Fibroblast of mammary gland (primary cell): Measurements from ENCODE around the gene SINHCAF.
"Not testable (repeated sequence)": the region's sequence is repeated elsewhere in the genome, so short reads cannot be mapped to it uniquely, and the experiment has no call there.

Experiments used
- DNase-seq: peaks from one replicate; pipeline ENCODE4 v3.0.0-alpha.2; 2010; ENCODE audit warnings: low read depth
- H3K4me3 ChIP-seq: 2 replicates; pipeline ENCODE4 v1.5.1; 2011; ENCODE audit warnings: low read depth, mild to moderate bottlenecking, low read length, moderate library complexity; ENCODE audit not compliant: control insufficient read depth
- CTCF ChIP-seq: conservative IDR thresholded peaks from 2 replicates; pipeline ENCODE4 v1.5.1; 2011; ENCODE audit warnings: low read depth, low read length, inconsistent platforms; ENCODE audit not compliant: control insufficient read depth, insufficient read depth

The SINHCAF gene

GRCh38 chr12:31246470-31246850 lies 79.5 kb downstream of the SINHCAF start:
- TF ChIP-seq CTCF = no peak
- no peak for DNase-seq
- no peak overlapping the region for H3K4me3 ChIP-seq

DNA sequence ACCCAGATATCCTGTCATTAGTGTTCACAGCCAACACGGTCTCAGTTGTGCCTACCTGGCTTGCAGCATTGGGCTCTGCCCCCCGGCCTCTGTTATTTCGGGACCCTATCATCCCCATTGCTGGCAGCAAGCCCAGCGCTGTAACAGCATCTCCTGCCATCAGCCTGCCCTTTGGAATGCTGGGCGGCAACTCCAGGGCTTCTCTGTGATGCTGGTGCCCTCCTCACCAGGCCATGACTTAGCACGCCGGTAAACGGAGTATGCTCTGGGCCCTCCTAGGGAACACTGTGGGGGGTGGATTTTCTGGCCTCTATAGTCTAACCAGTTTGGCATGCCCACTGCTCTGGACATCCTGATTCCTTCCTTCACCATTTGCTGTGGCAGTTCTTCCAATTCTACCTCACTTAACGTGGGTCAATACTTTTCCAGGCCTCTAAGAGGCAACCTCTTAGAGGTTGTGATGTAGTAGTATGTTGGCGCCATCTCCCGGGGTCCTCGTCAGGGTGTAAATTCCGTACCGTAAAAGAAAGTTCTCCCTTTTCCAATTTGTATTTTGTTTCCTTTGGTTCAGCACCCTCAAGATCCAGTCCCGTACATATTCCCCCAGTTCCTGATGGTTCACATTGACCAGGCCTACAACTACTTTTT lies 80.0 kb downstream of the SINHCAF start:
- H3K4me3 ChIP-seq = no peak overlapping the region
- DNase-seq = no peak
- no peak for TF ChIP-seq CTCF

DNA sequence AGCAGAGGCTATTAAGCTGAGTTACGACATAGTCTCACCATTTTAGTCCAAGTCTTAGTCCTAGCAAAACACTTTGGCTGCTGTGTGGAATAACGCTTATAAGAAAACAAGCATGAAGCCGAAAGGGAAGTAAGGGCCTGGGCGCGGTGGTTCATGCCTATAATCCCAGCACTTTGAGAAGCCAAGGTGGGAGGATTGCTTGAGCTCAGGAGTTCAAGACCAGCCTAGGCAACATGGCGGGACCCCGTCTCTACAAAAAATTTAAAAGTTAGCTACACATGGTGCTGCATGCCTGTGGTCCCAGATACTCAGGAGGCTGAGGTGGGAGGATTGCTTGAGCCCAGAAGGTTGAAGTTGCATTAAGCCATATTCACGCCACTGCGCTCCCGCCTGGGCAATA lies 83.5 kb downstream of the SINHCAF start:
- not testable (repeated sequence) for H3K4me3 ChIP-seq, DNase-seq

GRCh38 chr12:31238764-31239387 lies 87.1 kb downstream of the SINHCAF start:
- peak; percentile 78 for TF ChIP-seq CTCF
- no peak overlapping the region for H3K4me3 ChIP-seq
- peak; percentile 62 for DNase-seq

GRCh38 chr12:31238333-31238732 lies 87.6 kb downstream of the SINHCAF start:
- not testable (repeated sequence) for H3K4me3 ChIP-seq, DNase-seq

DNA sequence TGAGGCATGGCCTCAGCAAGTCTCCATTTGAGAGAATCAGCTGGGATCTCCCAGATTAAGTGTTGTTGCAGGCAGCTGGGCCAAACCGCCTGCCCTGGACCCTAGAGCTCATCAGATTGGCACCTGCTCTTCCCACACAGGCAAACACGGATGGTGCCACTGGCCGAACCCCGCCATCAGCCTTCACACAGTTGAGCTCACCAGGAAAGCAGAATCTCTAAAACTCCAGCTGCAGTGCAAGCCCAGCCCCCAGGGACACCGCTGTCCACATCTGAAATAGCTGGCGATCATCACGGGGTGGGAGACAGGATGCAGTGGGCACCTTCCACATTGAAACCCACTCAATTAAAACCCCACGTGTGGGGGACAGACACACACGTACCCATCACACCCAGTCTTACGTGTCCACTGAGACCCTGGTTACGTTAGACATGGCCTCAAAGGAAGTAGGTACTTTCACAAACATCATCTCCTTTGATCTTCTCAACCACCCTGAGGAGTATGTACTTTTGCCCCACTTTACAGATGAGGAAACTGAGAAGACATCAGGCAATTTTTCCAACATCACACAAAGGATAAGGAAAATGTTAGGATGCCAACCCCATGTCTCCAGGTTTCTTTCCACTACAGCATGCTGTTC lies 88.8 kb downstream of the SINHCAF start:
- no peak for DNase-seq
- no peak for TF ChIP-seq CTCF
- H3K4me3 ChIP-seq = no peak overlapping the region

DNA sequence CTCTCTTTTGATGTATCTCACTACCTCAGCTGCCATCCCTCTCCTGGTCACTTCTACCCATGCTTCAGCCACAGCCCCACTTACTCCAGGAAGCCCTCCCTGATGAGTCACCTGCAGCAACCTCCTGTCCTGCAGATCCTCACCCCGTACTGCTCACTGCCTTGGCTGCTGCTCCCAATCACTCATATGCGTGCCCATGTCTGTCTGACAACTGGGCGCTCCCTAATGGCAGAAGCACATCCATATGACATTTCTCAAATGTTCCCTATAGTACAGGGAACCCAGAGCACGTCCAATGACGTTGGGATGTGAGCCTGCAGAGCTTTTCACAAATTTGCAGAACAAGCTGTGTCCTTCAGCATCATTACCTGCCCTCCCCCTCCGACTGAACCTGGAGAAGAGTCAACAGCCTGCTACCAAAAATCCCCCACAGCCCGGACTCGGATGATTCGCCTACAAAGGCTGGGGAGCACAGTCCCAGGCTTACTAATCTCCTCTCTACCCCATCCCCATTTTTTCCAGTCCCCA lies 90.0 kb downstream of the SINHCAF start:
- peak; percentile 6 for DNase-seq
- no peak overlapping the region for H3K4me3 ChIP-seq

More for the DNA sequence above, 90.0 kb downstream of the SINHCAF start:
- TF ChIP-seq CTCF = no peak
